NCI-H524 (cell line): Measurements from ENCODE around the gene IRAK3.
"Not testable (repeated sequence)": the region's sequence is repeated elsewhere in the genome, so short reads cannot be mapped to it uniquely, and the experiment has no call there.

ENCODE experiments used
- DNase-seq, 2 experiments: peaks; one replicate each; lab custom pipeline; 2025; lab: John Stamatoyannopoulos, UW

IRAK3 gene

DNA sequence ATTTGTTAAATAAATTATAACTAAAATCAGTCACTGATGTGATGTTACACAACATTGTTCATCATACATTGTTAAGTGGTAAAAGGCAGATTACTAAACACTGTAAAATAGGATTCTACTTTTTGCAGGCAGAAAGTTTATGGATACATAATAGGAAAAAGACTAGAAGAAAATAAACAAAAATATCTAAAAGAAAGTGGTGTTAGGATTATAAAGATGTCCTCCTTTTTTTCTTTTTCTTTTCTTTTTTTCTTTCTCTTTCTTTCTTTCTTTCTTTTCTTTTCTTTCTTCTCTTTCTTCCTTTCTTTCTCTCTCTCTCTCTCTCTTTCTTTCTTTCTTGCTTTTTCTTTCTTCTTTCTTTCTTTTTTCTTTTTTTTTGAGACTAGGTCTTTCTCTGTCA, 73.7 kb downstream of the IRAK3 start:
- no peak for DNase-seq

DNA sequence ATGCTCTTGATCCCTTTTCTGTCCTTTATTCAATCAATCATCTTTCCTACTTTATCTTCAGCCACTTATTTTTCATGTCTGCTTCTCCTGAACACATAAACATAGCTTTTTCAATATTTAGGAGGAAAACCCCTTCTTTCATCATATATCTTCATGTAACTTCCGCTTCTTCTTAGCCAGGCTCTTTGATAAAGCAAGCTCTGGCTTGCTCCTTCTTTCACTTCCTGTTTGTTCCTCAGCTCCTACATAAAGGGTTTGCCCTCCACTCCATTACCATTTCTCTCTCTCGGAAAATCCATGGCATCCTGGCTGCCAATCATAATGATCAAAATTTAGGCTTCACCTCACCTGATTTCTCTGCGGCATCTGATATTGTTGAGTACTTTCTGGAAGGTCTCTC, 79.5 kb downstream of the IRAK3 start:
- no peak for DNase-seq

DNA sequence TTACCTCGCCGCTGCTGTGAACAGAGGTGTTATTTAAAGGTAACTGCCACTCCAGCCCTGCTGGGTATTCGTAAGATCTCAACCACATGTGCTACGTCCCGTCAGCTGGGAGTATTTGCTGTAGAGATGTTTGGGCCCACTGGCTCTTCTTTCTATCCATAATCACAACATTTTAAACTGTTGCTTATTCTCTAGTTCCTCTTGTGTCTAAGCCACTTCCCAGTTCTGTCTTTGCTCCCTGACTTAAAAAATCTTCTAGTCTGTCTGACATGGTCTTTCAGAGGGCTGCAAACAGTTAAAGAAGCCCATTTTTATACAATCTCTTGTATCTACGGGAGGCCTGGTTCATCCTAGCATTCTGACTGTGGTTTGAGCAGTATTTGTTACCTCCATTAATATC, 80.1 kb downstream of the IRAK3 start:
- no peak for DNase-seq

DNA sequence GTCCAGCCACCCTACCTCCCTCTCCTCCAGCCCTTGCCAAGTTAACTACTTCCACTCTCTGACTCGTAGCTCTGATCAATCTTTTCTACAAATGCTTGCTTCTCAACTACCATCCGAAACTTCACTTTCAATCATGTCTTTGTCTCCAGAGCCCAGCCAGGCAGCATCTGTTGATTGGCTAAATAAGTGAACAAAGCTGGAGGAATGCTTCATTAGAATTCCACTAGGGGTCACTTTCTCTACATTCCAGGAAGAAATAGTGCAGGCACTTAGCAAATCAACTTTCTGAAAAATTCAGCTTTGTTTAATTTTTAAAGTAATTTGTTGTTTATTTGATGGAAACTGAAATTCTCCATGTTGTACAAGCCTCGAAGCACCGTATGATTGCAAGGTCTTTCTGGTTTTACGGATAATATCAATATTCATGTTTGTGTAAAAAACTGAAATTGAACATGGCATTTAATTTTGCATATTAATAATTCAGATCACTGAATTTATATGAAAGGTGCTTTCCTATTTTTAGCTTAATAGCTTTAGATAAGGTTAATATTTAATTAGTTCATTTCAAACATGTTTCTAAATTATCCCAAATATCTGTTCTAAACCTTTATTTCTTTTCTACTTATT, 80.9 kb downstream of the IRAK3 start:
- peak in 1 of 2 experiments; percentile 47 for DNase-seq

DNA sequence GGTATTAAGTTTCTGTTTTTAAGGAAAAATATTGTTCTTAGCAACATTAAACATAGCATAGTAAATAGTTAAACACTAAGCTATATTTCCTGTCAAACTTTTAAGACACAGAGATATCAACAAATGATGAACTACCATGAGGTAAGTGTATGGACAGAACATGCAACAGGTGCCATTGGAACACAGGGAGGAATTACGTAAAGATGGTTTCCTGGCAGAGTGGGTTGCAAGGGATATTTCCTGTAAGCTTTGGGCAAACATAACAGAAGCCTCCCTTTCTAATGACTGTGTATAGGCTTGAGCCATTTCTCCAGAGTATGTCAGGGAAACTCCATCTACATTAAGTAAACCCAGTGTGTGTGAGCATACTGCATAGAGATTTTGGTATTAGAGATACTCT, 81.6 kb downstream of the IRAK3 start:
- DNase-seq: no peak

DNA sequence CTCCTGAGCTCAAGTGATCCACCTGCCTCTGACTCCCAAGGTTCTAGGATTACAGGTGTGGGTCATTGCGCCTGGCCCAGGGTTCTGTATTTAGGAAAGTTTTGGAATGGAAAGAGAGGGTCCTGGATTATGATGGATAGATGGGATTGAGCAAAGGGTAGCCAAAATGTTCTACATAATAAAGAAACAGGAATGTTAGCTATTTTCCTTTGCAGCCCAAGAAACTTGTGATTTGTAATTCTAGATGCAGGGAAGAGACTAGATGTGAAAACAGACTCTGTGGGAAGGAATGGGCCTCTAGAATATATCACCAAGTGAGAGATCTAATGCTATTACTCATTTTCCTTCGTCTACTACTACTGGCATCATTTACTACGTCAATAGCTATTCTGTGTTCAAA, 83.6 kb downstream of the IRAK3 start:
- DNase-seq: no peak

DNA sequence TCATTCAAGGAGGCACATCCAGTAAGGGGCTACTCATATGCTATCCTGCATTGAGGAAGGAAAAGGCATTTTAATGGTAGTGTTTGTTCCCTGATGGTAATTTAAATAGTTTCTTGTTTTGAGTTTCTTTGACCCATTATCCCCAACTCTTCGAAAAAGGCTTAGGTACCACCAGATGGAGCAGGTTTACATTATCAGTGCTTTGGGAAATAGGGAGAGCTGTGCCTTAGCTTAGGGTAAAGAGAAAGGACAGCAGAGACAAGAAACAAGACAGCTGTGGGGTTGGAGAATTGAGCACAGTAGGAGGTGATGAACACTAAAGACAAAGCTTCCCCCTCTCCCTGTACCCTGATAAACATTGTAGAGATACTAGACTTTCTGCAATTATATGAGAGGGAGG, 84.1 kb downstream of the IRAK3 start:
- DNase-seq: no peak

DNA sequence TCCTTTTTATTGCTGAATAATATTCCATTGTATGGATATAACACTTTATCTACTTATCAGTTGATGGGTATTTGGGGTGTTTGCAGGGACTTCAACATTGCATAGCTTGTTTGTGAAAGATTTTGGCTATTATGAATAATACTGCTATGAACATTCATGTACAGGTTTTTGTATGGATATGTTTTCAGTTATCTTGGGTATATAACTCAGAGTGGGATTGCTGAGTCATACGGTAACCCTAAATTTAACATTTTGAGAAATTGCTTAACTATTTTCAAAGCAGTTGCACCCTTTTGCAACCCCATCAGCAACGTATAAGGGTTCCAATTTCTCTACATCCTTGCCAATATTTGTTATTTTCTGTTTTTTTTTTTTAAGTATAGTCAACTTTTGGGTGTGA, 86.0 kb downstream of the IRAK3 start:
- no peak for DNase-seq

DNA sequence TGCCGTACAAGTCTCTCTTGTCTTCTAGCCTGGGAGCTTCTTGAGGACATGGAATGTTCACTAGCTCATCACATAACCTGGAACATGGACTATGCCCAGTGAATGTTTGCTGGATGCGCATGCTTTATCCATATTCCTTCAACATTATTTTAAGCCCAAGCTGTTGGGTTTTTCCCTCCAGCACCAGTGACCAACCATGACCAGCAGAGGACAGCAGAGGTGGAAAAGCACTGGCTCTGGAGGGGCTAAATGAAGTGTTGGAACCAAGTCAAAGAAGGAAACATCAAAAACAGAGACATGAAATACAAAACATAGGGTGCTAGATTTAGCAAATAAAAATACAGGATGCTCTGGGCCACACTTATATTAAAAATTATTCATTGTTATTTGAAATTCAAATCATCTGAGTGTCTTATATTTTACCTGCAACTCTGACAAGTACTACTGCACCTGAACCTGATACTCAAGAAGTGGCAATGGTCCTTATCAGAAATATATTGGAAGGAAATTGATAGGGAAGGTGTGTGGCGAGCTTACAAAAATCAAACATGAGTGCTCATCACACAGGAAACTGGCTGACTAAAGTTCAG, 90.2 kb downstream of the IRAK3 start:
- DNase-seq: peak in 1 of 2 experiments; percentile 20

DNA sequence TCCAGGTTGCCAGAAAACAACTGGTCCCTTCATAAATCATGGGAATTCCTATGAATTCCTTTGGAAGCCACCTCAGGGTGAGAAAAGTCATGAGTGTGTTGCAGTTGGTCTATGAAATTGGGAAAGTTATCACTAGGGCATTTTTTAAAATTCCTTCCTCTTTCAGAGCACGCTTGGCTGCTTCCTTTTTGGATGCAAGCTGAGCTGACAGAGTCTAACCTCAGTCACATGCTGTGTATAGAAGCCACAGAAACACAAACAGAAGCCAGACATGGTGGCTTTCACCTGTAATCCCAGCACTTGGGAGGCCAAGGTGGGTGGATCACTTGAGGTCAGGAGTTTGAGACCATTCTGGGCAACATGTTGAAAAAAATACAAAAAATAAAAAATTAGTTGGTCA, 91.5 kb downstream of the IRAK3 start:
- DNase-seq: no peak

DNA sequence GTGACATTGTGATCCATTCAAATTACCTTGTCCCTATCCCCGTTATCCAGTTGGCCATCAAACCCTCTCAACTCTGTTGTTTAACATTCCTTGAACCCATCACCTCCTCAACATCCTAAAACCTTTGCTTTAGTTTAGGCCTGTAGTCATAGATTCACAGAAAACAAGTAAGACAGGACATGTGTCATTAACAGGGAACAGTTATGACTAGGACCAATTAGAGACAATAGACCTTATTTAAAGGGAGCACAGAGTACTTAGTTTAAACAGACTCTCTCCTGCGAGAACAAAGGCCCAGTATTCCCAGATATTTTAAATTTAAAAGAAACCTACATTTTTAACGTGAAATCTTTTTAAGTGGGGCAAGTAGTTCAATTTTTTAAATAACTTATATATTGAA, 93.2 kb downstream of the IRAK3 start:
- no peak for DNase-seq

DNA sequence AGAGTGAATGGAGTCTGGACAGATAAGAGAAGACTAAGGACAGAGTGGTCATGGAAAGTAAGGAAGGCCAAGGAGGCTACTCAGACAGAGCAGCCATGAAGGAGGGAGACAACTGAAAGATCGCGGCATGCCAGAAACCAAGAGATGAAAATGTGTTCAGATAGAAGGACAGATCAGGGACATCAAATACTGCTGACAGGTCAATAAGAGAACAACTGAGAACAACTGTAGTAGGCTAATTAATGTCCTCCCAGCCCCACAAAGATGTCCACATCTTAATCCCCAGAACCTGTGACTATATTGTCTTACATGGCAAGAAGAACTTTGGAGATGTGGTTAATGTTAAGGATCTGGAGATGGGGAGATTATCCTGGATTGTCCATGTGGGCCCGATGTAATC, 98.3 kb downstream of the IRAK3 start:
- DNase-seq: no peak

DNA sequence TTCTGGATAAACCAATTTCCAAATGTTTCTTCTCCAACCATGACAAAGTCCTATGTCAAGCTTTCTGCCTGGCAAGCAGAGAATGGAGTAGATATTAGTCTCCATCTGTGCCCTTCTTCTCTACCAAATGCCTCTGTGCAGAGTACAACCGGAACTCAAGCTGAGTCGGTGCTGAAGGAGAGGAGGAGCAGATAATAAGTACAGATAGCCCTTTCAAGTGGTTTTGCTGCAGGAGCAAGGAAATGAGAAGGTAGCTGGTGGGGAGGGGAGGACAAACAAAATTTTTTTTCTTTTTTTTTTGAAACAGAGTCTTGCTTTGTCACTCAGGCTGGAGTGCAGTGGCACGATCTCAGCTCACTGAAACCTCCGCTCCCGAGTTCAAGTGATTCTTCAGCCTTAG, 99.1 kb downstream of the IRAK3 start:
- no peak for DNase-seq

DNA sequence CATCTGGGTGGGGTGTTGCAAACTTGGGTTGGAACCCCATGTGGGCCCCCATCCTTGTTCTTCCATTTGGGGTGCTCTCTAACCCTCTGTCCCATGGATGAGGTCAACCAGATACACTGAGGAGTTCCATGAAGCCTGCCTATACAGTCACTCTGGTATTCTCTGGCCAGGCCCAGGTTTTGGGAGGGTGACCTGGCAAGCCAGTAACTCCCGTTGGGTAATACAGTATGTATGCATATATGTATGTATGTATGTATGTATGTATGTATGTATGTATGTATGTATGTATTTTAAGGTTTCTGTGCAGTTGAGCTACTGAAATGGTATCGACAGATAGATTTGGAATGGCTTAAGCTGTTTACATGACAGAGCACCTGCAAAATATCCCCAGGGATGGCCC, 100.5 kb downstream of the IRAK3 start:
- DNase-seq: no peak

DNA sequence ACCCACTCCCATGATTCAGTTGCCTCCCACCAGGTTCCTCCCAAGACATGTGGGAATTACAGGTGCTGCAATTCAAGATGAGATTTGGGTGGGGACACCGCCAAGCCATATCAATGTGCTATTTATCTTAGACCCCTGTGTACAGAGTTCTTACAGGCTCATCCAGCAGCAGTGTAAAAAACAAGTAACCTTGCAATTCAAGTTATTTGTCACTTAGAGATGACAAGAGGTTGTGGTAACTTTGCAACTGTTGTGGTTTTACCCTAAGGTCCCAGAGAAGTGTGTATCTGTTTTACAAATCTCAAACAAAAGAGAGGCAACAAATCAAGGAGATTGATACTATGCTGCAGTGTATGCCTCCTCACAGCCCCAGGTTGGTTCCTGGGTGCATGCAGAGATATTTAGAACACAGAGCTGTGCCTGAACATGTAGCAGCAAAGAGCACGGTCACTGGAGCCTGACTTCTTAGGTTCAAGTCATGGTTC, 101.7 kb downstream of the IRAK3 start:
- DNase-seq: no peak

DNA sequence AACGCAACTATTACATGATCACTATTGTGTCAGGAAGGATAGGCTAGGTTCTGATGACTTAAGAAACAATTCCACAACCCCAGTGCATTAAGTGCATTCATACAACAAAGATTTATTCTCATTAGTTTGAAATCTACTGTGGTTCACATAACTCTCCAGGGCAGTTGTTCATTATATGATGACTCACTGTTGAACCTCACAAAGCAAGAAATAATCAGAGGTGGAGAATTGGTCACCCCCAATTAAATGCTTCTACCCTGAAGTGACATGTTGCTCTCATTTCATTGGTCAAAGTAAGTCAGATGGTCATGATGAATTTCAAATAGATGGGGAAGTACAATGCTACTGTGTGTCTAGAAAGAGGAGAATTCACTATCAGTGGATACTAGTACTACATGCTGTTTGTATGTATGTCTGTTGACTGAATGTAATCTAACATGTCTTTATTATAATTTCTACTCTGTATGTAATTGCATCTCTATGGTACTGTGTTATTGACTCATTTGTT, 107.2 kb downstream of the IRAK3 start:
- no peak for DNase-seq

DNA sequence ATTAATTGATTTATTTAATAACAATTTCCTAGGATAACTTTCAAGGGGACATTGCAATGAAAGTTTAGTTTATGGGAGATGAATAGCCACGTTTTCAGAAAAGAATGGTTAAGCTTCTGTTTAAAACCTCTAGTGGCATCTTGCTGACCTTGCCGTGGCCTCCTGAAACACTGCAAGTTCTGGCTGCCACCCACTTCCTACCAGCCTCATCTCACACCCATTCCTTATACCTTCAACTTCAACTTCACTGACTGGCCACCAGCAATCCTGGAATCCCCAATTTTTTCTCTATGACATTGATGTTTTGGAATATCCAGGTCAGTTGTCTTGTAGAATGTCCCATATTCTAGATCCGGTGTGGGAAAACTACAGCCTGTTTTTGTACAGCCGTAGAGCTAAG, 108.1 kb downstream of the IRAK3 start:
- DNase-seq: no peak

DNA sequence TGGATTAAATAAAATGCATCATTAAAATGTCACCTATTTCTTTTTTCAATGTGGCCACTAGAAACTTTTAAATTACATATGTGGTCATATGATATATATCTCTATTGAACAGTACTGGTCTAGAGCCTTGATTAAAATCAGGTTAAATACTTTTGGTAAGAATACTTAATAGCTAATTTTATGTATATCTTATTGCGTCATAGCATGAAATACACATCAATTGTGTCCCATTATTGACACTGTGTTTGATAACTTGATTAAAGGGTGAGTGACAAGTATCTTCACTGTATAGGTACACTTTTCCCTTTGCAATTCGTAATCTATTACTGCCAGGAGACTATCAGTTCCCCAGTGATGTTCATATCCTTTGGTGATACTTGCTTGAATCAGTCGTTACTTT, 108.9 kb downstream of the IRAK3 start:
- DNase-seq: no peak

DNA sequence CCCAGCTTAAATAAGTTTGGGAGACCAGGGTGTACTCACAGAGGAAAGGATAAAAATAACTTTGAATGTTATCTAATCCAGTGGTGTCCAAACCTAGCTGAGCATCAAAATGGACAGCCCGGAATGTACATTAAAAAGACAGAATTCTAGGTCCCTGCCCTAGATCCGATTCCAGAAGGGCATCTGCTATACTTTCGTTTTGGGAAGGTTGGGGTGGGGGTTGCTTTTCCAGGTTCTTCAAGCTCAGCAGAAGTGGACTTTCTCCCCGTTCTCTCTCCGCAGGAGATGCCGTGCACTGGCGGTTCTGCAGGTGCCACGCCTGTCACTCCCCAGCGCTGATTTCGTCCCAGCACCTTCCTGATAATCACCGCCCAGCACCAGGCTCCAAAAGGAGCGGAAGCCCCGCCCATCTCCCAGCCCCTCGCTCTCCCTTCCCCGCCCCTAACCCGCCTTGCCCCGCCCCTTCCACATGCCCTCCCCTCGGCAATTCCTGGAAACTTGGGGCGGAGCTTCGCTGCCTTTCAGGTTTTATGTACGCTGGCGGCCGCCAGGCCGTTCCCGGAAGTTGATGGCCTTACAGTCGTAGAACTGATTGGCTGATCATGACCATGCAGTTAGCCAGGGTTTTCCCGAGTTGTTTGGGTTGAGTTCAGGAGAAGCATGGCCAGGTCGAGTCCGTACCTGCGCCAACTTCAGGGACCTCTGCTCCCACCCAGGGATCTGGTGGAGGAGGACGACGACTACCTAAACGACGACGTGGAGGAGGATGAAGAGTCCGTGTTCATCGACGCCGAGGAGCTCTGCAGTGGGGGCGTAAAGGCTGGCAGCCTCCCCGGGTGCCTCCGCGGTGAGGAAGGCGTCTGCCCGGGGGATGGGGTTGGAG, 113.2 kb downstream of the IRAK3 start, which contains the start of gene HELB:
Gene HELB (plus strand): TSS at position 550 of the 883 bp plus-strand sequence. CDS start 111 bp downstream, at position 661.
- DNase-seq: peak; percentile 93 to 97

DNA sequence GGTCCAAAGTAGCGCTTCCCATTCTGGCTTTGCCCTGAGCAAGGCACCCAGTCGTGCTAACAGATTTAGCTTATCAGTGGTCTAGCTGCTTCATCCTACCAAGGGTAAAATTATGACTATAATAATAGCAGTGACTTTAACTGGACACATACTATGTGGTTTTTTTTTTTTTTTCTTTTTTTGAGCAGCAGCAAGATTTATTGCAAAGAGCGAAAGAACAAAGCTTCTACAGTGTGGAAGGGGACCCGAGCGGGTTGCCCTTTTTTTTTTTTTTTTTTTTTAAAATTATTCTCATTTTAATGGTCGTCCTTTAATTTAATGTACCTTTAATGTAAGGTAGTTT, 113.8 kb downstream of the IRAK3 start:
- no peak for DNase-seq

DNA sequence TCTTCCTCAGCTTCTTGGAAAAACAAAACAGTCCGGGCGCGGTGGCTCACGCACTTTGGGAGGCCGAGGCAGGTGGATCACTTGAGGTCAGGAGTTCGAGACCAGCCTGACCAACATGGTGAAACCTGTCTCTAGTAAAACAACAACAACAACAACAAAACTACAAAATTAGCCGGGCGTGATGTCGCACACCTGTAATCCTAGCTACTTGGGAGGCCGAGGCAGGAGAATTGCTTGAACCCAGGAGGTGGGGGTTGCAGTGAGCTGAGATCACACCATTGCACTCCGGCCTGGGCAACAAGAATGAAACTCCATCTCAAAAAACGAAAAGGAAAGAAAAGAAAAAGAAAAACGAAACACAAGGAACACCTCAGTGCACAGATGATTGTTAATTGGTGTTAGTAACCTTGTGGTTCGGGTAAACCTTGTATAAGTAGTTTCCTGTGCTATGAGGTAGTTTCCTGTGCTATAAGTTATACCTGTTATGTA, 114.3 kb downstream of the IRAK3 start:
- DNase-seq: not testable (repeated sequence)
